ENCODE measurements around the gene ITSN1. TPM values are rescaled to one million over a fixed set of nuclear protein-coding genes. Genes with fewer than 3 reads are reported as not detected.
"Not testable (repeated sequence)": the region's sequence is repeated elsewhere in the genome, so short reads cannot be mapped to it uniquely, and the experiment has no call there.

The ITSN1 gene
- polyA plus RNA-seq, 1 donor from 2014 or later = 35.1 TPM

GRCh38 chr21:33622253-33622652 lies 20.0 kb upstream of the ITSN1 start:
- TF ChIP-seq TAF1 (IDR thresholded peaks at IDR 0.05; ENCODE audit: low read depth) (no peak), MXI1 (conservative IDR thresholded peaks at IDR 0.05; ENCODE audit: poor library complexity, severe bottlenecking) (no peak), EZH2 (IDR thresholded peaks at IDR 0.05; ENCODE audit: borderline replicate concordance, insufficient read depth, low read length, poor library complexity, severe bottlenecking) (no peak), SMC3 (conservative IDR thresholded peaks at IDR 0.05; ENCODE audit: poor library complexity) (no peak), CTCF (IDR thresholded peaks at IDR 0.05; ENCODE audit: poor library complexity, severe bottlenecking) (no peak), RAD21 (conservative IDR thresholded peaks at IDR 0.05) (no peak), EP300 (conservative IDR thresholded peaks at IDR 0.05; ENCODE audit: poor library complexity, severe bottlenecking) (no peak), REST (IDR thresholded peaks at IDR 0.05; ENCODE audit: borderline replicate concordance) (no peak), POLR2AphosphoS5 (IDR thresholded peaks at IDR 0.05) (no peak)
- H3F3A ChIP-seq (ENCODE audit: insufficient read depth, low read length, poor library complexity, severe bottlenecking) = no peaks in the 10 kb centered on the region
- H2AFZ ChIP-seq (ENCODE audit: low read depth, low read length) = no peak overlapping the region
- no peaks in the 10 kb centered on the region for H3K9me2 ChIP-seq (ENCODE audit: insufficient read depth, low read length)
- H3K4me2 ChIP-seq (ENCODE audit: low read length) = no peak overlapping the region
- no peak overlapping the region for H3K4me3 ChIP-seq (ENCODE audit: low read length)
- no peaks in the 10 kb centered on the region for H3K79me2 ChIP-seq (replicated peaks; ENCODE audit: insufficient read depth, low read length)
- no peaks in the 10 kb centered on the region for H3K9me3 ChIP-seq (ENCODE audit: low read length)
- H3K9ac ChIP-seq (ENCODE audit: low read length) = no peak overlapping the region
- H3K36me3 ChIP-seq (ENCODE audit: insufficient read depth, low read length) = peaks cover 8% of the 10 kb centered on the region
- no peaks in the 10 kb centered on the region for H3K27me3 ChIP-seq (ENCODE audit: insufficient read depth, low read depth, low read length)
- no peaks in the 10 kb centered on the region for H4K20me1 ChIP-seq (ENCODE audit: insufficient read depth)
- no peak overlapping the region for H3K27ac ChIP-seq (ENCODE audit: low read length)

GRCh38 chr21:33626151-33626550 lies 16.1 kb upstream of the ITSN1 start:
- not testable (repeated sequence) for H3K79me2 ChIP-seq (replicated peaks; ENCODE audit: insufficient read depth, low read length); H3K4me3 ChIP-seq (ENCODE audit: low read length); H3K36me3 ChIP-seq (ENCODE audit: insufficient read depth, low read length); H3K9me2 ChIP-seq (ENCODE audit: insufficient read depth, low read length); H4K20me1 ChIP-seq (ENCODE audit: insufficient read depth); H3K27ac ChIP-seq (ENCODE audit: low read length); H3K9ac ChIP-seq (ENCODE audit: low read length); H3K27me3 ChIP-seq (ENCODE audit: insufficient read depth, low read depth, low read length); H3F3A ChIP-seq (ENCODE audit: insufficient read depth, low read length, poor library complexity, severe bottlenecking); H2AFZ ChIP-seq (ENCODE audit: low read depth, low read length); H3K4me2 ChIP-seq (ENCODE audit: low read length); H3K9me3 ChIP-seq (ENCODE audit: low read length)

DNA sequence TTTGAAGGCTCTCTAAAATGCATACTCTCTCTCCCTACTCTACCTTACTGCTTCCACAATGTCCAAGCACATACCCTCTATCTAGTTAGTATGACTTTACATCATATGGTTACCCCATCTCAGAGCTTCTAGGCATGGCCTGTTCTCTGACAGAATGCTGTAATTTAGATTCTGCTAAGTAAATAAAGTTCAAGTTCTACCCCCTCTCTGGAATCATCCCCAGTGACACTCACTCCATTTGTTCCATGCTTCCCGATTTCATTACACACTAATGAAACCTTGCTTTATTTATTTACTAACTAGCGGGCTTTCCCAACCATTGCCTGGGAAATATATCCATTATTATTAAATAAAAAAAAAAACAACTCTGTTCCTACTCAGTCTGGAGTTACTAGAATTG lies 8.0 kb upstream of the ITSN1 start:
- Histone ChIP-seq H3K27ac (ENCODE audit: low read length) (no peak overlapping the region), H3K79me2 (replicated peaks; ENCODE audit: insufficient read depth, low read length) (peaks cover 34% of the 10 kb centered on the region), H3K27me3 (ENCODE audit: insufficient read depth, low read depth, low read length) (no peaks in the 10 kb centered on the region), H3K9ac (ENCODE audit: low read length) (no peak overlapping the region), H3K9me2 (ENCODE audit: insufficient read depth, low read length) (no peaks in the 10 kb centered on the region), H3K36me3 (ENCODE audit: insufficient read depth, low read length) (peaks cover 12% of the 10 kb centered on the region), H3K4me3 (ENCODE audit: low read length) (no peak overlapping the region), H2AFZ (ENCODE audit: low read depth, low read length) (no peak overlapping the region), H4K20me1 (ENCODE audit: insufficient read depth) (no peaks in the 10 kb centered on the region), H3F3A (ENCODE audit: insufficient read depth, low read length, poor library complexity, severe bottlenecking) (no peaks in the 10 kb centered on the region), H3K9me3 (ENCODE audit: low read length) (no peaks in the 10 kb centered on the region), H3K4me2 (ENCODE audit: low read length) (no peak overlapping the region)
- TF ChIP-seq EZH2 (IDR thresholded peaks at IDR 0.05; ENCODE audit: borderline replicate concordance, insufficient read depth, low read length, poor library complexity, severe bottlenecking) = no peak
- no peak for TF ChIP-seq CTCF (IDR thresholded peaks at IDR 0.05; ENCODE audit: poor library complexity, severe bottlenecking)
- no peak for TF ChIP-seq SMC3 (conservative IDR thresholded peaks at IDR 0.05; ENCODE audit: poor library complexity)
- TF ChIP-seq POLR2AphosphoS5 (IDR thresholded peaks at IDR 0.05) = no peak
- TF ChIP-seq RAD21 (conservative IDR thresholded peaks at IDR 0.05) = no peak
- no peak for TF ChIP-seq EP300 (conservative IDR thresholded peaks at IDR 0.05; ENCODE audit: poor library complexity, severe bottlenecking)
- TF ChIP-seq TAF1 (IDR thresholded peaks at IDR 0.05; ENCODE audit: low read depth) = no peak
- no peak for TF ChIP-seq REST (IDR thresholded peaks at IDR 0.05; ENCODE audit: borderline replicate concordance)
- no peak for TF ChIP-seq MXI1 (conservative IDR thresholded peaks at IDR 0.05; ENCODE audit: poor library complexity, severe bottlenecking)
